Measurements from ENCODE around the gene RDH16. TPM values are rescaled to one million over a fixed set of nuclear protein-coding genes. Genes with fewer than 3 reads are reported as not detected.

Gene RDH16
- total and polyA plus RNA-seq, 2 donors (not counting 3 experiments of a cell fraction or from before 2014, with no cell fraction given) = 0.08 to 0.29 TPM

GRCh38 chr12:56998981-56999380, 41.6 kb upstream of the RDH16 start:
- intact Hi-C loops (cut with micrococcal nuclease) = no loop called here
- FAIRE-seq (no peak), DNase-seq (ENCODE audit: low read depth, low spot score) (no peak)
- Histone ChIP-seq H3K9me3 (replicated peaks; ENCODE audit: control insufficient read depth, insufficient read depth, low read length) (no peaks in the 10 kb centered on the region), H3K27me3 (ENCODE audit: control insufficient read depth in 2 of 2, insufficient read depth in 2 of 2, low read length in 2 of 2) (no peaks in the 10 kb centered on the region), H4K20me1 (replicated peaks; ENCODE audit: control insufficient read depth, extremely low read depth, insufficient read depth, low read length) (no peaks in the 10 kb centered on the region), H3K79me2 (ENCODE audit: control insufficient read depth, insufficient read depth, low read length) (peaks cover 2% of the 10 kb centered on the region), H3K4me2 (ENCODE audit: insufficient read depth, low read length) (no peak overlapping the region), H3K4me1 (ENCODE audit: control insufficient read depth, extremely low read depth, insufficient read depth, low read length) (no peaks in the 10 kb centered on the region), H2AFZ (ENCODE audit: low read depth, low read length) (no peak overlapping the region), H3K4me3 (replicated peaks in 1 of 3; ENCODE audit: insufficient read depth in 1 of 3, low read depth in 1 of 3, low read length in 3 of 3) (no peak overlapping the region), H3K9me1 (replicated peaks; ENCODE audit: control insufficient read depth, extremely low read depth, insufficient read depth, low read length) (no peaks in the 10 kb centered on the region), H3K36me3 (ENCODE audit: control insufficient read depth in 2 of 2, extremely low read depth in 1 of 2, insufficient read depth in 2 of 2, low read length in 2 of 2) (peaks cover 0 to 27% of the 10 kb centered on the region in 2 experiments), H3K9ac (replicated peaks; ENCODE audit: extremely low read depth, insufficient read depth, low read length) (no peak overlapping the region), H3K27ac (ENCODE audit: insufficient read depth, low read depth, low read length) (no peak overlapping the region)
- CTCF ChIA-PET = interaction anchor here (1.4 kb wide), 1 partner anchor 159 kb away, joined by 4 read pairs; no protein-coding TSS in a partner anchor
- BruUV-seq (replicated peaks) = no TSS peak
- dilution Hi-C loops (cut with MboI; ENCODE audit: extremely low pct_ligation_motif_present, low sequenced_read_pairs) = no loop called here
- no peak for TF ChIP-seq POLR2A (IDR thresholded peaks at IDR 0.05; ENCODE audit: low read depth, low read length)
- TF ChIP-seq GATA2 (IDR thresholded peaks at IDR 0.05; ENCODE audit: insufficient read depth, insufficient read length, low read depth, low read length) = no peak
- no peak for TF ChIP-seq FOS (IDR thresholded peaks at IDR 0.05; ENCODE audit: borderline replicate concordance, insufficient read depth, low read length)
- TF ChIP-seq MYC (IDR thresholded peaks at IDR 0.05; ENCODE audit: low read depth, low read length) = no peak
- TF ChIP-seq POLR2AphosphoS5 (IDR thresholded peaks at IDR 0.05; ENCODE audit: insufficient read depth, low read depth, low read length) = no peak
- TF ChIP-seq, protein P1, sequence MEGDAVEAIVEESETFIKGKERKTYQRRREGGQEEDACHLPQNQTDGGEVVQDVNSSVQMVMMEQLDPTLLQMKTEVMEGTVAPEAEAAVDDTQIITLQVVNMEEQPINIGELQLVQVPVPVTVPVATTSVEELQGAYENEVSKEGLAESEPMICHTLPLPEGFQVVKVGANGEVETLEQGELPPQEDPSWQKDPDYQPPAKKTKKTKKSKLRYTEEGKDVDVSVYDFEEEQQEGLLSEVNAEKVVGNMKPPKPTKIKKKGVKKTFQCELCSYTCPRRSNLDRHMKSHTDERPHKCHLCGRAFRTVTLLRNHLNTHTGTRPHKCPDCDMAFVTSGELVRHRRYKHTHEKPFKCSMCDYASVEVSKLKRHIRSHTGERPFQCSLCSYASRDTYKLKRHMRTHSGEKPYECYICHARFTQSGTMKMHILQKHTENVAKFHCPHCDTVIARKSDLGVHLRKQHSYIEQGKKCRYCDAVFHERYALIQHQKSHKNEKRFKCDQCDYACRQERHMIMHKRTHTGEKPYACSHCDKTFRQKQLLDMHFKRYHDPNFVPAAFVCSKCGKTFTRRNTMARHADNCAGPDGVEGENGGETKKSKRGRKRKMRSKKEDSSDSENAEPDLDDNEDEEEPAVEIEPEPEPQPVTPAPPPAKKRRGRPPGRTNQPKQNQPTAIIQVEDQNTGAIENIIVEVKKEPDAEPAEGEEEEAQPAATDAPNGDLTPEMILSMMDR (IDR thresholded peaks at IDR 0.05; ENCODE audit: extremely low read depth in 1 of 2, insufficient read depth in 1 of 2, low read depth in 1 of 2, low read length in 2 of 2) = no peak
- TF ChIP-seq, protein P2, sequence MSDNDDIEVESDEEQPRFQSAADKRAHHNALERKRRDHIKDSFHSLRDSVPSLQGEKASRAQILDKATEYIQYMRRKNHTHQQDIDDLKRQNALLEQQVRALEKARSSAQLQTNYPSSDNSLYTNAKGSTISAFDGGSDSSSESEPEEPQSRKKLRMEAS (IDR thresholded peaks at IDR 0.05; ENCODE audit: insufficient read depth, insufficient read length) = no peak
- TF ChIP-seq EZH2 (IDR thresholded peaks at IDR 0.05; ENCODE audit: borderline replicate concordance, low read depth, low read length, severe bottlenecking) = no peak
- no peak for TF ChIP-seq JUN (IDR thresholded peaks at IDR 0.05; ENCODE audit: borderline replicate concordance, insufficient read depth, insufficient read length, low read depth)
- POLR2A ChIA-PET = no interaction called here
